Calu3 (cell line): ENCODE measurements around the gene TMEM271. TPM values are rescaled to one million over a fixed set of nuclear protein-coding genes. Genes with fewer than 3 reads are reported as not detected.
"Not testable (repeated sequence)": the region's sequence is repeated elsewhere in the genome, so short reads cannot be mapped to it uniquely, and the experiment has no call there.

ENCODE experiments used
- BruUV-seq: library from RNA; stranded (reverse); fragments of 400-500 nt; replicated peaks from 2 replicates; lab custom pipeline; 2021; lab: Mats Ljungman, UMichigan
- CTCF ChIA-PET: fragments of 300-600 bp; sonication (Branson Sonifier 250); formaldehyde crosslinking; loops from one replicate; lab custom pipeline; 2022; ENCODE audit warnings: antibody characterized with exemption; lab: Charles Lee
- DNase-seq: peaks from one replicate; pipeline ENCODE4 v3.0.0; 2022
- H3K27ac Mint-ChIP-seq: one replicate; pipeline ENCODE4 v1.8.0; 2022; ENCODE audit warnings: mixed read lengths; ENCODE audit not compliant: unreplicated experiment
- H3K27me3 Mint-ChIP-seq: one replicate; pipeline ENCODE4 v1.8.0; 2022; ENCODE audit warnings: mixed read lengths; ENCODE audit not compliant: unreplicated experiment
- H3K36me3 Mint-ChIP-seq: one replicate; pipeline ENCODE4 v1.8.0; 2022; ENCODE audit warnings: mild to moderate bottlenecking, moderate library complexity, mixed read lengths; ENCODE audit not compliant: insufficient read depth, unreplicated experiment
- H3K4me1 Mint-ChIP-seq: one replicate; pipeline ENCODE4 v1.8.0; 2022; ENCODE audit warnings: mild to moderate bottlenecking, low read depth, mixed read lengths; ENCODE audit not compliant: unreplicated experiment
- H3K4me3 Mint-ChIP-seq: one replicate; pipeline ENCODE4 v1.8.0; 2022; ENCODE audit warnings: mild to moderate bottlenecking, low read depth, moderate library complexity, mixed read lengths; ENCODE audit not compliant: unreplicated experiment
- H3K9me3 Mint-ChIP-seq: one replicate; pipeline ENCODE4 v1.8.0; 2022; ENCODE audit warnings: low read depth, mixed read lengths; ENCODE audit not compliant: unreplicated experiment
- intact Hi-C: fragments of 100-400 bp; cut with micrococcal nuclease; formaldehyde crosslinking; loops from one replicate; pipeline ENCODE4 v1.10.0; 2022; ENCODE audit not compliant: unreplicated experiment
- total RNA-seq: library from RNA; stranded (reverse); gene quantifications from 2 replicates; pipeline ENCODE4 v1.2.3, GENCODE V29; 2022
- TF ChIP-seq, protein P1 (sequence below): fragments of 200-600 bp; IDR thresholded peaks from one replicate; pipeline ENCODE4 v1.8.0; 2022; ENCODE audit warnings: antibody characterized with exemption; ENCODE audit not compliant: unreplicated experiment

The TMEM271 gene
- total RNA-seq, 1 experiment from 2014 or later, result not detected

- DNase-seq, result no peak
- Mint-ChIP-seq H3K36me3 (no peaks in the 10 kb centered on the region), H3K9me3 (peaks cover 13% of the 10 kb centered on the region), H3K4me1 (no peaks in the 10 kb centered on the region), H3K4me3 (no peak overlapping the region), H3K27me3 (peaks cover 21% of the 10 kb centered on the region), H3K27ac (no peak overlapping the region)
- TF ChIP-seq, protein P1, sequence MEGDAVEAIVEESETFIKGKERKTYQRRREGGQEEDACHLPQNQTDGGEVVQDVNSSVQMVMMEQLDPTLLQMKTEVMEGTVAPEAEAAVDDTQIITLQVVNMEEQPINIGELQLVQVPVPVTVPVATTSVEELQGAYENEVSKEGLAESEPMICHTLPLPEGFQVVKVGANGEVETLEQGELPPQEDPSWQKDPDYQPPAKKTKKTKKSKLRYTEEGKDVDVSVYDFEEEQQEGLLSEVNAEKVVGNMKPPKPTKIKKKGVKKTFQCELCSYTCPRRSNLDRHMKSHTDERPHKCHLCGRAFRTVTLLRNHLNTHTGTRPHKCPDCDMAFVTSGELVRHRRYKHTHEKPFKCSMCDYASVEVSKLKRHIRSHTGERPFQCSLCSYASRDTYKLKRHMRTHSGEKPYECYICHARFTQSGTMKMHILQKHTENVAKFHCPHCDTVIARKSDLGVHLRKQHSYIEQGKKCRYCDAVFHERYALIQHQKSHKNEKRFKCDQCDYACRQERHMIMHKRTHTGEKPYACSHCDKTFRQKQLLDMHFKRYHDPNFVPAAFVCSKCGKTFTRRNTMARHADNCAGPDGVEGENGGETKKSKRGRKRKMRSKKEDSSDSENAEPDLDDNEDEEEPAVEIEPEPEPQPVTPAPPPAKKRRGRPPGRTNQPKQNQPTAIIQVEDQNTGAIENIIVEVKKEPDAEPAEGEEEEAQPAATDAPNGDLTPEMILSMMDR, result no peak
- CTCF ChIA-PET, result no interaction called here
- no TSS peak for BruUV-seq
- intact Hi-C loops, result no loop called here
Observed at GRCh38 chr4:600850-601515, 24.9 kb upstream of the TMEM271 start.

DNA sequence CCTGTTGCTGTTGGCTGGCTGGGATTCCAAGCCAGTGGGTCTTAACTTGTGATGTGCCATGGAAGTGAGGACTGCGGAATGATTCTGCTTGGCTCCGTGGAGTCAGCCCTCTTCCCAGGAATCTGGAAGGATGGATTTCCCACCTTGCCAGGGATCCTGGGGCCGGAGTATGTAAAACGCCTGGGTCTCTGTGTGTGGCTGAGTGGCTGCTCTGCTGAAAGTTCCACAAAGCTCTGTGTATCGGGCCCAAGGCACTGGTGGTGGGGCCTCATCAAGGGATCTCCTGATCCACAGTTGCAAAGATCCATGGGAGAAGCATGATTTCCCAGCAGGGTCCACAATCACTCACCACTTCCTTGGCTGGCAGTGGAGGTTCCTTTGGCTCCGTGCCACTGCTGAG is 24.1 kb upstream of the TMEM271 start:
- TF ChIP-seq, protein P1, result no peak
- Mint-ChIP-seq H3K27ac (no peak overlapping the region), H3K36me3 (no peaks in the 10 kb centered on the region), H3K9me3 (peaks cover 13% of the 10 kb centered on the region), H3K4me1 (no peaks in the 10 kb centered on the region), H3K4me3 (no peak overlapping the region), H3K27me3 (peaks cover 21% of the 10 kb centered on the region)
- intact Hi-C loops, result no loop called here
- no TSS peak for BruUV-seq
- DNase-seq, result no peak
- CTCF ChIA-PET, result no interaction called here

DNA sequence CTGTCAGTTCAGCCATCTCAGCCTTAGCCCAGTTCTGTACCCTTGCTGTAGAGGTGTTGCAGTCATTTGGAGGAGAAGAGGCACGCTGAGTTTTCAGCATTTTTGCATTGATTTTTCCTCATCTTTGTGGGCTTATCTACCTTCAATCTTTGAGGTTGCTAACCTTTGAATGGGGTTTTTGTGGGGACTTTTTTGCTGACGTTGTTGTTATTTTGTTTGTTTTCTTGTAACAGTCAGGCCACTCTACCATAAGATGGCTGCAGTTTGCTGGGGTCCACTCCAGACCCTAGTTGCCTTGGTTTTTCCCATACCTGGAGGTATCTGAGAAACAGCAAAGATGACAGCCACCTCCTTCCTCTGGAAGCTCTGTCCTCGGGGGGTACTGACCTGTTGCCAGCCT is 22.8 kb upstream of the TMEM271 start:
- peaks cover 16% of the 10 kb centered on the region for H3K9me3 Mint-ChIP-seq

DNA sequence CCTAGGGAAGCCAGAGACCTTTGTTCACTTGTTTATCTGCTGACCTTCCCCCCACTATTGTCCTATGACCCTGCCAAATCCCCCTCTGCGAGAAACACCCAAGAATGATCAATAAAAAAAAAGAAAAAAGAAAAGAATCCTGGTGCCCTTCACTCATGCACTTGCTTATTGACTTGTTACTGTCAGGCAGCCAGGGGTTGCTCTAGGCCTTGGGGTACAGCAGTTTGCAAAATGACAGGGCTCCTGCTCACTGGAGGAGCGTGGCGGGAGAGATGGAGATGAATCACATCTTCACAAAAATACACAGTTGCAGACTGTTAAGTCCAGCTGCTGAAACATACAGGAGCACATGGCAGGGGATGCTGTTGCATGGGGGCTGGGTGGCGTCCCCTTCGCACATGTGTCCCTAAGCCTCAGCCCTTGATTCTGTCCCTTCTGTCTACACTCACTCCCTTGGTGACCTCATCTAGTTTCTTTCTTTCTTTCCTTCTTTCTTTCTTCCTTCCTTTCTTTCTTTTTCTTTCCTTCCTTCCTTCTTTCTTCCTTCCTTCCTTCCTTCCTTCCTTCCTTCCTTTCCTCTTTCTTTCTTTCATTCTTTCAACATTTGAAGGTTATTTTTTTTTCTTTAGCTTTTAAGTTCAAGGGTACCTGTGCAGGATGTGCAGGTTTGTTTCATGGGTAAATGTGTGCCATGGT is 16.9 kb upstream of the TMEM271 start:
- Mint-ChIP-seq H3K4me1 (no peaks in the 10 kb centered on the region), H3K36me3 (no peaks in the 10 kb centered on the region), H3K4me3 (no peak overlapping the region), H3K9me3 (peaks cover 11% of the 10 kb centered on the region), H3K27me3 (peaks cover 12% of the 10 kb centered on the region), H3K27ac (no peak overlapping the region)
- BruUV-seq, result no TSS peak
- intact Hi-C loops, result no loop called here
- CTCF ChIA-PET, result no interaction called here
- DNase-seq, result no peak
- TF ChIP-seq, protein P1, result no peak

More for the DNA sequence above, 22.8 kb upstream of the TMEM271 start:
- CTCF ChIA-PET, result no interaction called here
- DNase-seq, result no peak
- no TSS peak for BruUV-seq
- Mint-ChIP-seq H3K27me3 (peaks cover 21% of the 10 kb centered on the region), H3K27ac (no peak overlapping the region), H3K36me3 (no peaks in the 10 kb centered on the region), H3K4me3 (no peak overlapping the region), H3K4me1 (no peaks in the 10 kb centered on the region)
- TF ChIP-seq, protein P1, result no peak
- intact Hi-C loops, result no loop called here

- not testable (repeated sequence) for DNase-seq, H3K27me3 Mint-ChIP-seq, BruUV-seq
Observed at GRCh38 chr4:592178-592577, 16.1 kb upstream of the TMEM271 start.

More at GRCh38 chr4:592178-592577, 16.1 kb upstream of the TMEM271 start:
- H3K27ac Mint-ChIP-seq, H3K36me3 Mint-ChIP-seq, CTCF ChIA-PET, H3K4me1 Mint-ChIP-seq, H3K4me3 Mint-ChIP-seq, intact Hi-C loops, H3K9me3 Mint-ChIP-seq: not testable (repeated sequence)
